VCaP (cell line): Measurements from ENCODE around the gene STK4.
"Not testable (repeated sequence)": the region's sequence is repeated elsewhere in the genome, so short reads cannot be mapped to it uniquely, and the experiment has no call there.

Experiments used
- H3K27ac ChIP-seq: fragments of 450-650 bp; 2 replicates; pipeline ENCODE4 v1.5.1; 2017
- CTCF ChIP-seq: fragments of 450-650 bp; conservative IDR thresholded peaks from 2 replicates; pipeline ENCODE4 v1.5.1; 2017; ENCODE audit warnings: mild to moderate bottlenecking, moderate library complexity

STK4 gene

GRCh38 chr20:45008521-45009049 is 42.3 kb downstream of the STK4 start:
- TF ChIP-seq CTCF, result no peak
- no peak overlapping the region for H3K27ac ChIP-seq

GRCh38 chr20:45010399-45010828 is 44.1 kb downstream of the STK4 start:
- TF ChIP-seq CTCF, result no peak
- H3K27ac ChIP-seq, result no peak overlapping the region

- TF ChIP-seq CTCF, result peak; percentile 89
- no peak overlapping the region for H3K27ac ChIP-seq
Observed at GRCh38 chr20:45011108-45011526, 44.8 kb downstream of the STK4 start.

- TF ChIP-seq CTCF, result no peak
- no peak overlapping the region for H3K27ac ChIP-seq
Observed at GRCh38 chr20:45012682-45013302, 46.5 kb downstream of the STK4 start.

- not testable (repeated sequence) for H3K27ac ChIP-seq
Observed at GRCh38 chr20:45014131-45014530, 47.8 kb downstream of the STK4 start.

- TF ChIP-seq CTCF, result no peak
- no peak overlapping the region for H3K27ac ChIP-seq
Observed at GRCh38 chr20:45014671-45015415, 48.5 kb downstream of the STK4 start.

GRCh38 chr20:45016089-45016671 is 49.9 kb downstream of the STK4 start:
- H3K27ac ChIP-seq, result no peak overlapping the region
- no peak for TF ChIP-seq CTCF
